DOHH2 (cell line): ENCODE data around the gene TASP1.

ENCODE experiments used
- H3F3A ChIP-seq: fragments of 200-600 bp; sonication (generic), shearing (Covaris generic); 2 replicates; pipeline ENCODE4 v1.6.0; 2016; ENCODE audit warnings: antibody characterized with exemption, mild to moderate bottlenecking; ENCODE audit not compliant: control insufficient read depth, insufficient read depth
- H3K27ac ChIP-seq: fragments of 200-600 bp; sonication (generic); 2 replicates; pipeline ENCODE4 v1.5.1; 2014; ENCODE audit warnings: low read depth, mild to moderate bottlenecking, low read length, moderate library complexity
- H3K27me3 ChIP-seq: fragments of 200-600 bp; sonication (generic); 2 replicates; pipeline ENCODE4 v1.6.1; 2014; ENCODE audit warnings: mild to moderate bottlenecking, low read length, mixed read lengths; ENCODE audit not compliant: control insufficient read depth
- H3K36me3 ChIP-seq: fragments of 200-600 bp; sonication (generic); 2 replicates; pipeline ENCODE4 v1.6.1; 2014; ENCODE audit warnings: mild to moderate bottlenecking, low read length, moderate library complexity, mixed read lengths; ENCODE audit not compliant: control insufficient read depth
- H3K4me1 ChIP-seq: fragments of 200-600 bp; sonication (generic); 2 replicates; pipeline ENCODE4 v1.6.1; 2014; ENCODE audit warnings: mild to moderate bottlenecking, low read length, mixed read lengths; ENCODE audit not compliant: control insufficient read depth
- H3K4me2 ChIP-seq: fragments of 200-600 bp; sonication (generic); 2 replicates; pipeline ENCODE4 v1.6.0; 2014; ENCODE audit warnings: mild to moderate bottlenecking, low read length, moderate library complexity
- H3K4me3 ChIP-seq: fragments of 200-600 bp; sonication (generic); 2 replicates; pipeline ENCODE4 v1.5.1; 2014; ENCODE audit warnings: mild to moderate bottlenecking, low read length, mixed read lengths
- H3K79me2 ChIP-seq: fragments of 200-600 bp; sonication (generic); 2 replicates; pipeline ENCODE4 v1.6.1; 2014; ENCODE audit warnings: mild to moderate bottlenecking, low read length, mixed read lengths; ENCODE audit not compliant: control insufficient read depth
- H3K9me2 ChIP-seq: fragments of 200-600 bp; sonication (generic); replicated peaks from 2 replicates; pipeline ENCODE4 v1.6.1; 2014; ENCODE audit warnings: mild to moderate bottlenecking, low read length, mixed read lengths; ENCODE audit not compliant: control insufficient read depth
- H3K9me3 ChIP-seq: fragments of 200-600 bp; sonication (generic); 2 replicates; pipeline ENCODE4 v1.6.1; 2014; ENCODE audit warnings: antibody characterized with exemption, low read length, mixed read lengths; ENCODE audit not compliant: control insufficient read depth, insufficient read depth
- H4K20me1 ChIP-seq: fragments of 200-600 bp; sonication (generic); 2 replicates; pipeline ENCODE4 v1.6.0; 2014; ENCODE audit warnings: low read depth, mild to moderate bottlenecking, antibody characterized with exemption, low read length, moderate library complexity; ENCODE audit not compliant: control insufficient read depth, insufficient read depth
- EZH2phosphoT487 ChIP-seq: fragments of 200-600 bp; sonication (generic); IDR thresholded peaks from 2 replicates; pipeline ENCODE4 v1.6.1; 2017; ENCODE audit warnings: borderline replicate concordance, mild to moderate bottlenecking, antibody characterized with exemption, low read length, moderate library complexity, mixed read lengths
- TF ChIP-seq, protein P1 (sequence below): fragments of 200-600 bp; sonication (generic); IDR thresholded peaks from one replicate; pipeline ENCODE4 v1.5.1; 2014; ENCODE audit warnings: antibody characterized with exemption, mild to moderate bottlenecking, low read depth, low read length; ENCODE audit not compliant: poor library complexity, severe bottlenecking

Gene TASP1

DNA sequence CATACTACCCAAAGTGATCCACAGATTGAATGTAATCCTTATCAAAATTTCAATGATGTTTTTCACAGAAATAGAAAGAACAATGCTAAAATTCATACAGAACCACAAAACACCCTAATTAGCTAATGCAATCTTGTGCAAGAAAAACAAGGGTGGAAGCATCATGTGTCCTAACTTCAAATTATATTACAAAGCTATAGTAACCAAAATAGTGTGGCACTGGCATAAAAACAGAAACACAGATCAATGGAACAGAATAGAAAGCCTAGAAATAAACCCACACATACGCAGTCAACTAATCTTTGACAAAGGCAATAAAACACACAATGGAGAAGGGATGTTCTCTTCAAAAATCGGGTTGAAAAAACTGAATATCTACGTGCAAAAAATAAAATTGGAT lies 131.1 kb downstream of the TASP1 start:
- no peaks in the 10 kb centered on the region for H3K9me2 ChIP-seq
- H3K79me2 ChIP-seq = no peaks in the 10 kb centered on the region
- H4K20me1 ChIP-seq = no peaks in the 10 kb centered on the region
- H3K27me3 ChIP-seq = no peaks in the 10 kb centered on the region
- no peaks in the 10 kb centered on the region for H3K4me1 ChIP-seq
- H3K4me3 ChIP-seq = no peak overlapping the region
- TF ChIP-seq, protein P1, sequence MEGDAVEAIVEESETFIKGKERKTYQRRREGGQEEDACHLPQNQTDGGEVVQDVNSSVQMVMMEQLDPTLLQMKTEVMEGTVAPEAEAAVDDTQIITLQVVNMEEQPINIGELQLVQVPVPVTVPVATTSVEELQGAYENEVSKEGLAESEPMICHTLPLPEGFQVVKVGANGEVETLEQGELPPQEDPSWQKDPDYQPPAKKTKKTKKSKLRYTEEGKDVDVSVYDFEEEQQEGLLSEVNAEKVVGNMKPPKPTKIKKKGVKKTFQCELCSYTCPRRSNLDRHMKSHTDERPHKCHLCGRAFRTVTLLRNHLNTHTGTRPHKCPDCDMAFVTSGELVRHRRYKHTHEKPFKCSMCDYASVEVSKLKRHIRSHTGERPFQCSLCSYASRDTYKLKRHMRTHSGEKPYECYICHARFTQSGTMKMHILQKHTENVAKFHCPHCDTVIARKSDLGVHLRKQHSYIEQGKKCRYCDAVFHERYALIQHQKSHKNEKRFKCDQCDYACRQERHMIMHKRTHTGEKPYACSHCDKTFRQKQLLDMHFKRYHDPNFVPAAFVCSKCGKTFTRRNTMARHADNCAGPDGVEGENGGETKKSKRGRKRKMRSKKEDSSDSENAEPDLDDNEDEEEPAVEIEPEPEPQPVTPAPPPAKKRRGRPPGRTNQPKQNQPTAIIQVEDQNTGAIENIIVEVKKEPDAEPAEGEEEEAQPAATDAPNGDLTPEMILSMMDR = no peak
- TF ChIP-seq EZH2phosphoT487 = no peak
- no peaks in the 10 kb centered on the region for H3F3A ChIP-seq
- no peak overlapping the region for H3K27ac ChIP-seq
- H3K4me2 ChIP-seq = no peak overlapping the region
- H3K36me3 ChIP-seq = no peaks in the 10 kb centered on the region
- H3K9me3 ChIP-seq = no peaks in the 10 kb centered on the region

DNA sequence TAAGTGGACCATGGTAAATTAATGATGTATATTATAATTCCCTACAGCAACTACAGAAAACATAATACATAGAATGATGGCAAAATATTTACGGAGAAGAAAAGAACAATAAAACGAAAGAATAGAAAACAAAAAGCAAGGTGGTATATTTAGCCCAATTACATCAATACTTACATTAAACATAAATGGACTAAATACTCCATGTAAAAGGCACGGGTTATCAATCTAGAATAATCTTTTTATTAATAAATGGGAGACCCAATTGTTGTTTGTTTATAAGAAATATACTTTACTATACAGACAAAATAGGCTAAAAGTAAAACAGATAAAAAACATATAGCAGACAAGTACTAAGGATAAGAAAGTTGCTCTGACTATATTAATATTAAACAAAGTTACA lies 137.2 kb downstream of the TASP1 start:
- no peak overlapping the region for H3K27ac ChIP-seq
- TF ChIP-seq, protein P1 = no peak
- TF ChIP-seq EZH2phosphoT487 = no peak

DNA sequence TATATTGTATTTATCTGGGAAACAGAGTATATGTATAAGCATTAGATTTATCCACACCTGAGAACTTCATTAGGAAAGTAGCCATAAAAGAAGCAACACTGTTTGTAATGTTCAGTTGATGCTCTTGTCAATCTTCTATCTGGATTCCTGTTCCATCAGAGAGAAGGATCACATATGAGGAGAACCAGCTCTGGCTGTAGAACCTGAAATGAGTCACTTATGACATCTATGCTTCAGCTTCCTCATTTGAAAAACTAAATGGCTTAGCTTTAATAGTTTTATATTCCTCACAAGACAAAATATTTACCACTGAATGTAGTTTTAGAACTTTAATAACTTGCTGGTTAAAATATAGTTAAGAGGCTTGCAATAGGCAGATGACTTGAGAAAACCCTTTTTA lies 144.7 kb downstream of the TASP1 start:
- Histone ChIP-seq H3K9me3 (no peaks in the 10 kb centered on the region), H3K9me2 (no peaks in the 10 kb centered on the region), H3K27ac (no peak overlapping the region), H3K4me2 (no peak overlapping the region), H3K4me3 (no peak overlapping the region), H3K36me3 (no peaks in the 10 kb centered on the region), H3F3A (no peaks in the 10 kb centered on the region), H3K4me1 (no peaks in the 10 kb centered on the region), H4K20me1 (no peaks in the 10 kb centered on the region), H3K27me3 (no peaks in the 10 kb centered on the region), H3K79me2 (no peaks in the 10 kb centered on the region)
- no peak for TF ChIP-seq EZH2phosphoT487
- TF ChIP-seq, protein P1 = no peak

More for the DNA sequence above, 137.2 kb downstream of the TASP1 start:
- Histone ChIP-seq H3K36me3 (no peaks in the 10 kb centered on the region), H3K79me2 (no peaks in the 10 kb centered on the region), H3K4me1 (no peaks in the 10 kb centered on the region), H3K9me2 (no peaks in the 10 kb centered on the region), H3K9me3 (no peaks in the 10 kb centered on the region), H3K27me3 (no peaks in the 10 kb centered on the region), H3K4me2 (no peak overlapping the region), H3F3A (no peaks in the 10 kb centered on the region), H3K4me3 (no peak overlapping the region), H4K20me1 (no peaks in the 10 kb centered on the region)

DNA sequence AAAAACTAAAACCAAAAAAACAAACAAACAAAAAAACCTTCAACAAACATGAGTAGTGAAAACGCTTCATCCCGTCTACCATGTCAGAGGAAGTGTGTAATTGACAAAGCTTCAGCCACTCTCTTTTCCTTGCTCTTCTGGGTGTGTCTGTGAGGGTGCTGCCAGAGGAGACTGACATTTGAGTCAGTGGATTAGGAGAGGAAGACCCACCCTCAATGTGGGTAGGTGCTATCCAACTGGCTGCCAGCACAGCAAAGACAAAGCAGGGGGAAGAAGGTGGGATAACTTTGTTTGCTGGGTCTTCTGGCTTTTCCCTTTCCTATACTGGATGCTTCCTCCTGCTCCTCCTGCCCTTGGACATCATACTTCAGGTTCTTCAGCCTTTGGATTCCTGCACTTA lies 145.6 kb downstream of the TASP1 start:
- H3K4me3 ChIP-seq = no peak overlapping the region
- no peaks in the 10 kb centered on the region for H3F3A ChIP-seq
- no peak overlapping the region for H3K4me2 ChIP-seq
- H3K27ac ChIP-seq = no peak overlapping the region
- H3K27me3 ChIP-seq = no peaks in the 10 kb centered on the region
- H3K9me2 ChIP-seq = no peaks in the 10 kb centered on the region
- no peaks in the 10 kb centered on the region for H4K20me1 ChIP-seq
- no peaks in the 10 kb centered on the region for H3K79me2 ChIP-seq
- H3K4me1 ChIP-seq = no peaks in the 10 kb centered on the region
- no peak for TF ChIP-seq EZH2phosphoT487
- H3K9me3 ChIP-seq = no peaks in the 10 kb centered on the region
- no peaks in the 10 kb centered on the region for H3K36me3 ChIP-seq
